OCI-M2 (cell line): ENCODE data around the gene KRTAP1-4.
"Not testable (repeated sequence)": the region's sequence is repeated elsewhere in the genome, so short reads cannot be mapped to it uniquely, and the experiment has no call there.

Source experiments
- DNase-seq: peaks from one replicate; lab custom pipeline; 2025; ENCODE audit not compliant: unreplicated experiment; lab: John Stamatoyannopoulos, UW

Gene KRTAP1-4

GRCh38 chr17:41029633-41030245 is at the start of gene KRTAP1-4:
Gene KRTAP1-4, minus strand, starts transcription at chr17:41030195. Its CDS starts 117 bp downstream, at chr17:41030078.
- DNase-seq = no peak

DNA sequence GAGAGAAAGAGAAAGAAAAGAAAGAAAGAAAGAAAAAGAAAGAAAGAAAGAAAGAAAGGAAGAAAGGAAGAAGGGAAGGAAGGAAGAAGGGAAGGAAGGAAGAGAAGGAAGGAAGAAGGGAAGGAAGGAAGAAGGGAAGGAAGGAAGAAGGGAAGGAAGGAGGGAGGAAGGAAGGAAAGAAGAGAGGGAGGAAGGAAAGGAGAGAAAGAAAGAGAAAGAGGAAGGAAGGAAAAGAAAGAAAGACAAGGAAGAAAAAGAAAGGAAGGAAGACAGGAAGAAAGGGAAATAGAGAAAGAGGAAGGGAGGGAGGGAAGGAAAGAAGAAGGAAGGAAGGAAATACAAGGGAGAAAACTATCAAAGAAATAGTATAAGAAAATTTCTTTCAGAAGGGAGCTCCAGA is 46.8 kb upstream of the KRTAP1-4 start:
- DNase-seq = no peak

DNA sequence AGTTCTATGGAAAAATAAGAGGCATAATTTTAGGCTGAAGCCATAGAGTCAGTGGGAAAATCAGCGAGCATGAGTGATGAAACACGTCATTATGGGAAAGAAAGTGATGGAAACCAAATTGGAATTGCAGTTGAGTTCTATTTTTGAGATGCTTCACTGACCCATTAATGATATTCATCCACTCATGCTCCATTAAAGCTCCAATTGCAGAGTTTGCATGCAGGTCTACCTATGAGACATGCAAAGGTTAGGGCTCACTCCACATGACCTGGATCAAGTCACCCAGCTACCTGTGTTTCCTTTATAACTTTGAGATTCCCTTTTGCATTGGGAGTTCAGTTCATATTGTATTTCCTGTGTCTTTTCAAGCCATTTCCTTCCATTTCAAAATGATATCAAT is 43.7 kb upstream of the KRTAP1-4 start:
- no peak for DNase-seq

- DNase-seq = no peak
Observed at GRCh38 chr17:41071606-41072360, 41.8 kb upstream of the KRTAP1-4 start.

- no peak for DNase-seq
Observed at GRCh38 chr17:41069031-41069430, 39.0 kb upstream of the KRTAP1-4 start.

GRCh38 chr17:41067281-41067680 is 37.3 kb upstream of the KRTAP1-4 start:
- no peak for DNase-seq

- DNase-seq = no peak
Observed at GRCh38 chr17:41065829-41066624, 36.0 kb upstream of the KRTAP1-4 start, which contains the start of gene KRTAP2-4. Gene KRTAP2-4, minus strand, starts transcription at chr17:41065879. Its CDS starts 34 bp downstream, at chr17:41065845.

DNA sequence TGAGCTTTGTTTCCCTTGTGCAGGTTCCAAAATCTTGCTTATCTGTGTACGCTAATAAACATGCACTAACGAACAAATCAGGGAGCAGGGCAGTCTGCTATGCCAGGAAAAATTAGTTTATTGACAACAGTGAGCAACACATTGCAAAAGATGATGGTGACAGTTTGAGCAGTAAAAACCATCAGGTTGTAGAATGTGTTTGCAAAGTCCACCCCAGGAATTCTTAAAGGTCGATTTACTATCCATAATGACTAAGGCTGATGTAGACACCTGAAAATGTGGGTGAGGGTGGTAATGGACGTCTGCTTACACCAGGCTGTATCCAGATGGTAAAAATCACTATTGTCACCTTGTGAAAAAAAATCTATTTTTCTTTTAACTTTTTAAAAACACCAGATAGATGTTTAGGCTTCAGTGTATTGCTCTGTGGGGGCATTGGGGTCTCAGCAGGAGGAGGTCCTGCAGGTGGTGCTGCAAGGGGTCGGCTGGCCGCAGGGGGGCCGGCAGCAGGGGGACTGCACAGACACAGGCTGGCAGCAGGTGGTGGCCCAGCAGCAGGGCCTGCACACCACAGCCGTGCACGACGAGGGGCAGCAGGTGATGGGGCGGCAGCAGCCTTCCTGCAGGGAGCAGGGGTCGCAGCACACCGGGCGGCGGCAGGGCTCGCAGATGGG is 35.2 kb upstream of the KRTAP1-4 start:
- DNase-seq = not testable (repeated sequence)

DNA sequence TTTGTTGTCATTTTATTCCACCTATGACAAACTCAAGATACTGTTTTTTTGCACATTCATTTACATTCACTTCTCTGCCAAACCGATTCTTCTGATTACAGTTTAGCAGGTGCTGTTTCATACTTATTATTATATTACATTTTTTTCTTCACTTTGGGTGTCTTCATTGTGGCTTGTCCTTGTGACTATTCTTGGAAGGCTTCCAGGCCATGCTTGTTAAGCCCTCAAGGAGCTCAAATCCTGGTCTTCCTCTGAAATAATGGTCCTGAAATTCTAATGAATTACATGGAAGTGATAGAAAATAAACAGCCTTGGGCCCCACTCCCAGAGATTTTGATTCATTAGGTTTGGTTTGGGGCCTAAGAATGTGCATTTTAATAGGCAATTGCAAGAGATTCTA is 34.3 kb upstream of the KRTAP1-4 start:
- no peak for DNase-seq

DNA sequence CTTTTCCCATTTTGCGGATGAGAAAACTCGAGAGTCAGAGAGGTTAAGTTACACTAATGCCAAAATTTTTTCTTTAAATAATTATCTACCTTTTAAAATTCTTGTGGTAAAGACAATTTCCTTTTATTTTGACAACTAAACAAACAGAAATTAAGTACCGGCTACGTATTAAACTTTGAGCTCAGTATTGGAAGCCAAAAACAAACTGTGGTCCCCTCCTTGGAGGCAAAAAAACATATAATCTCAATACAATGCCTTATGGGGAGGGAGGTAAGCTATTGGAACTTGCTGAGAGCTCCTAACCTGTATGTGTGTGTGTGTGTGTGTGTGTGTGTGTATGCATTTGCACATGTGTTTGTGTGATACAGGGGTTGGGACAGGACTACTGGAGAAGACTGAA is 33.5 kb upstream of the KRTAP1-4 start:
- no peak for DNase-seq

- no peak for DNase-seq
Observed at GRCh38 chr17:41061964-41062363, 32.0 kb upstream of the KRTAP1-4 start.

DNA sequence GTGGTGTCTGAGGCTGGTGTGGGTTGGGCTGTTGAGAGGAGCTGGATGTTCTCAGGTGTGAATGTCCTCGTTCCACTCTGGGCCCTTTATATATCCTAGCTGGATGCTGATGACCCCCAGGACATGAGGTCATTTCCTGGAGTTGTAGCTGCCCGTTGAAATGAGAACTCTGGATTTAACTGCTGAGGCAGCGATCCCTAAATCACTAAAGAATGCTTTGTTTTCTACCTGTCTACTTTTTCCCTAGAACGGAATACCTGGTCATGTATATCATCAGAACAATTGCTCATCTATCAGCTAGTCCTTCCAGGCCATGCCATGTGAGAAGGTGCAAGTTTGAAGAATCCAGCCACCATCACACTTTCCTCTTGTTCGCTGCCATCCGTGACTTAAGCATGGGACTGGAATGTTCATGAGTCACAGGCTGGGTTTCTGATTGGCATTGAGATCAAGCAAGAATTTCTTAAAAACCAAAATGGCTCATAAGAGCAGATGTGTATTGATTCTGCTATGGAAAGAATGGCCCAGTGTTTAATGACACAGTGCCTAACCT is 30.1 kb upstream of the KRTAP1-4 start, which contains the start of gene KRTAP2-3:
KRTAP2-3 (minus strand) TSS at position 63 of the 553 bp plus-strand sequence. CDS start 64 bp downstream, outside the sequence.
- no peak for DNase-seq

- not testable (repeated sequence) for DNase-seq
Observed at GRCh38 chr17:41059276-41060051, 29.5 kb upstream of the KRTAP1-4 start.

DNA sequence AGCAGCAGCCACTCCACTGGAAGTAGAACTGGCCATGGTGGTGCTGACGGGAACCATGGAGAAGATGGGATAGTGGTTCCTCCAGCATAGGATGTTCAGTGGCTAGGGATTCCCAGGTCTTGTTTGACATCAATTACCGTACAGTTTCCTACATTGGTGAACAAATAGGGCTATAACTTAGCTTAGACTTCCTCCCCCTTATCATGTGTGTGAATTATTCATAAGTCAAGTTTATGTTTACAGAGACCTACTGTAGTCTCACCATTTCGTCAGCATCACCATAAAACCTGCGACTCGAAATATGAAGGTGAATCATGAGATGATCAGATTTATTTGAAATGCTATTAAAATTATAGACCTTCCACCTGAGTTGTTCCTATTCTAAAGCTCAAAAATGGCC is 28.7 kb upstream of the KRTAP1-4 start:
- no peak for DNase-seq

DNA sequence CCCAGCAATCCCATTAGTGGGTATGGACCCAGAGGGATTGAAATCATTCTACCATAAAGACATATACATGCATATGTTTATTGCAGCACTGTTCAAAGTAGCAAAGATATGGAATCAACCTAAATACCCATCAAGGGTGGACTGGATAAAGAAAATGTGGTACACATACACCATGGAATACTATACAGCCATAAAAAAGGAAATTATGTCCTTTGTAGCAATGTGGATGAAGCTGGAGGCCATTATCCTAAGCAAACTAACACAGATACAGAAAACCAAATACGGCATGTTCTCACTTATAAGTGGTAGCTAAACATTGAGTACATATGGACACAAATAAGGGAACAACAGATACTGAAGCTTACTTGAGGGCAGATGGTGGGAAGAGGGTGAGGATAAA is 27.6 kb upstream of the KRTAP1-4 start:
- no peak for DNase-seq

GRCh38 chr17:41055130-41055529 is 25.1 kb upstream of the KRTAP1-4 start, which contains the start of gene KRTAP2-2:
Gene KRTAP2-2, minus strand, starts transcription at chr17:41055230. Its CDS starts 19 bp downstream, at chr17:41055211.
- not testable (repeated sequence) for DNase-seq

DNA sequence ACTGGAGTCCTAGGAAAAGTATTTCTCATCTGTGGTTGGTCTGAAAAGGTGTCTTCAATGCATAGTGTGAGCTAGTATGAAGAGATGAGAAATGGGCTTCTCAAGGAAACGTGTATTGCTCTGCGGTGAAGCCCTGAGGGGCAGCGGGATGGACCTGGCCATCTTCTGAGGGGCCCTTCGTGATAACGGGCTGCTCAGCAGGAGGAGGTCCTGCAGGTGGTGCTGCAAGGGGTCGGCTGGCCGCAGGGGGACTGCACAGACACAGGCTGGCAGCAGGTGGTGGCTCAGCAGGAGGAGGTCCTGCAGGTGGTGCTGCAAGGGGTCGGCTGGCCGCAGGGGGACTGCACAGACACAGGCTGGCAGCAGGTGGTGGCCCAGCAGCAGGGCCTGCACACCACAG is 24.6 kb upstream of the KRTAP1-4 start:
- DNase-seq = not testable (repeated sequence)

DNA sequence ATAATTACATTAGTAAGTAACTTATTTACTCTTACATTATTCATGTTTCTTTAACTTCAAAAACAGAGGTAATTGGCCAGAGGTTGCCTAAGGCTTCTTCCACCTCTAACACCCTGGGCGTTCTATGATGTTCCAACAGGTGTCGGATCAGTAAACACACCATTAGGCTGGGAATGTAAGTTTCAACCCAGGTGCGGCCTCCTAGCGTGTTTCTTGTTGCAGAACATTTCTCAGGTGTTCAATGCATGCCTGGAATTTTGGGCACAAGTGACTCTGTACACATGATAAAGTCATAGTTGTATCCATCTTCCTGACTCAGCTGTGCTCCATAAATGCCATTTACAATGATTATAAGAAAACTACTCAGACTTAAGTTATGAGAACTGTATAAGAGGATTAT is 24.0 kb upstream of the KRTAP1-4 start:
- DNase-seq = no peak

- DNase-seq = no peak
Observed at GRCh38 chr17:41052566-41052965, 22.6 kb upstream of the KRTAP1-4 start.

GRCh38 chr17:41049110-41049509 is 19.1 kb upstream of the KRTAP1-4 start:
- DNase-seq = no peak
